ENCODE data around the gene HTR3B.
"Not testable (repeated sequence)": the region's sequence is repeated elsewhere in the genome, so short reads cannot be mapped to it uniquely, and the experiment has no call there.

HTR3B gene

DNA sequence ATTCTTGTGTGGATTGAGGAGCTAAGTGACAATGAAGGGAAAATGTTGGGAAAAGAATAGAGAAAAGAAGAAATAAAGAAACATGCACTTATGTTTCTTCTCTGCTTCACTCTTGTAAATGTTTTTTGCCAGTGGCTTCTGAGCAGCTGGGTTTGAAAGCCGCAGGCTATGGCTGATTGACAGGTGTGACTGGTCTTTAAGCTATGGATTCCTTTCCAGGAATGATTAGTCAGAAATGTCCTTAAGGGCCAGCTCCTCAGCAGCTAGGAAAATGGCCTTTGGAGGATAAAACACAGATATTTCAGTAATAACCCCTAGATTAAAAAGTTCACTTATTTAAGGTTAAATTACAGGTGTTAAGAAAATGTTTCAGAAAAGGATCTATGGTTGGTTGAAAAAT lies 22.7 kb upstream of the HTR3B start:
- FAIRE-seq (no peak), DNase-seq (ENCODE audit: low spot score) (no peak)

GRCh38 chr11:113884361-113884836 lies 20.2 kb upstream of the HTR3B start:
- FAIRE-seq: no peak
- no peak for DNase-seq (ENCODE audit: low spot score)

- DNase-seq (ENCODE audit: low spot score) (no peak), FAIRE-seq (no peak)
Measured at GRCh38 chr11:113885897-113886296, 18.7 kb upstream of the HTR3B start.

DNA sequence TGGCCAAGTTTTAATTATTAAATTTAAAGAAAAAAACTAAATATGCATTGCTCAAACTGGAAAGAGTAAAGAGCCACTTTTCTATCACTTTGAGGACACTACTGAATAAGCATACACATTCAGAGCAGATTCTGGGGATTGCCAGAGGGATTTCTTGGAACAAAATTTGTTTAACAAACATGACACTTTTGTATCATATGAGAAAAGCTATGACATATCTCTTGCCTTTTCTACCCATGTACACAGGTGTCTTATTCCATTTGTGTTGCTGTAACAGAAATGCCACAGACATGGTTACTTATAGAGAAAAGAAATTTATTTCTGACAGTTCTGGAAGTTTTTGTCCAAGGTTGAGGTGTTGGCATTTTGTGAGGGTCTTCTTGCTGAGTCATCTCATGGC lies 15.7 kb upstream of the HTR3B start:
- no peak for DNase-seq (ENCODE audit: low spot score)
- FAIRE-seq: no peak

GRCh38 chr11:113894421-113894996 lies 10.1 kb upstream of the HTR3B start:
- FAIRE-seq (no peak), DNase-seq (ENCODE audit: low spot score) (no peak)

DNA sequence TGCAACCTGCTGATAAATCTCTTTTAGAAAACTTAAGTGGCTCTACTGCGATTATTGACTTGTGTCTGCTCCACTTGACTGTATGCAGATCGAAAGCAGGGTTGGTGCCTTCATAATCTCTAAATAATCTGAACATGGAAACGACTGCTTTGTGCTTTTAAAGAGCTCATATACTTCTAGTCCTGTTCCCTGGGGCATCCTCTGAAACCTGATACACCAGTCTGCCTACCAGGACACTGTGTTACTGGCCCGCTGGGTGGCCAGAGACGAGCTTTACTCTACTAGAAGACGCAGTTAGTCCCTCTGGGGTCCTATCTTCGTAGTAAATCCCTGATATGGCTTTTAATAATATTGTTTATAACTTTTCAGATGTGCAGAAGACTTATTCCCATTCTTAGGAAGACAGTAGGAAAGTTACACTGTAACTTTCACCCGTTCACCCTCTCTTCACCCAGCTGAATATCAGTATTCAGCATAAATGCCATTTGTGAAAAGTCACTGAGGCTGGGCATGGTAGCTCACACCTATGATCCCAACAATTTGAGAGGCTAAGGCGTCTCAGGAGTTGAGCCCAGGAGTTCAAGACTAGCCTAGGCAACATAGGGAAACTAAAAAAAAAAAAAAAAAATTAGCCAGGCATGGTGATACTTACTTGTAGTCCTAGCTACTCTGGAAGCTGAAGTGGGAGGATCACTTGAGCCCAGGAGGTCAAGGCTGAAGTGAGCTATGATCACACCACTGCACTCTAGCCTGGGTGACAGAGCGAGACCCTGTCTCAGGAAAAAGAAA lies 9.0 kb upstream of the HTR3B start:
- DNase-seq (ENCODE audit: low spot score) (no peak), FAIRE-seq (no peak)

- FAIRE-seq: no peak
- peak; percentile 58 for DNase-seq (ENCODE audit: low spot score)
Measured at GRCh38 chr11:113896156-113896879, 8.3 kb upstream of the HTR3B start.

DNA sequence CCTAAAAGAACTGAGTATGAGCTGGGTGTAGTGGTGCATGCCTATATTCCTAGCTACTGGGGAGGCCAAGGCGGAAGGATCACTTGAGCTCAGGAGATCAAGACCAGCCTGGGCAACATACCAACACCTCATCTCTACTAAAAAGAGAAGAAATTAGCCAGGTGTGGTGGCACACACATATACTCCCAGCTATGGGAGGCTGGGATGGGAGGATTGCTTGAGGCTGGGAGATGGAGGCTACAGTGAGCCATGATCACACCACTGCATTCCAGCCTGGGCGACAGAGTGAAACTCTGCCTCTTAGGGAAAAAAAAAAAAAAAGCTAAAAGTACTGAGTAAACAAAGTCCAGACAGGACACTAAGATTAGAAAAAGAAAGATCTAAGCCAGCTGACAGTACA lies 3.5 kb upstream of the HTR3B start:
- FAIRE-seq (peak; percentile 27), DNase-seq (ENCODE audit: low spot score) (no peak)

DNA sequence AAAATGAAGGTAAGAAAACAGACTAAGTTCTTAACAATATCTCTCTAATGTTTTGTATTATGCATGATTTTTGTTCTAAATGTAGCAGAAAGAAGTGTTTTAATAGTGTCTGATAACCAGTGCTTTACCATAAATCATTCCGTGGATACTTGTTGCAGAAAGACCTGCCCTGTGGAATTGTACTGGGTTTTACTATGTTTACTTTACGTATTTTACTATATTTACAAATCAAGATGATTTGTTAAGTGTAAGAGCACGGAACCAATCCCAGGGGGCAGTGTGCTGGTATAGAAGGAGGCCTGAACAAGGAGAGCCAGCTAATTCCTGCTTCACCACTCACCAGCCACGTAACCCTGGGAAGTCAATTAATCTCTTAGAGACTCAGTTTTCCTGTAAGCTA lies 1.4 kb downstream of the HTR3B start:
- DNase-seq (ENCODE audit: low spot score): peak; percentile 23
- FAIRE-seq: no peak

DNA sequence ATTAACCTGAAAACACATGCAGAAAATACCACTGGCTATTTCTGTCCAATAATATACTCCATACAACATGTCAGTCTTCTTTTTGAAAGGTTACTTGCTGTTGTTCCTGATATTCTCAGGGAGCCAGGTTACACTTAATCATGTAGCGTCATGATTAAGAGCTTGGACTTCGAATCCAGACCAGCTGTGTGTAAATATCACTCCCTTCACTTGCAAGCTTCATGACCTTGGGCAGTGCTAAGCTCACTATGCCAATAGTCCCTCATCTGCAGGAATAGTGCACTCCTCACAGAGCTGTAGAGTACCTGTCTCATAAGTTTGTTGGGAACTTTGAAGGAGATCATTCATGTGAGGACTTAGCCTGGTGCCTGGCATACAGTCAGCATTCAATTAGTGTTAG lies 1.9 kb downstream of the HTR3B start:
- DNase-seq (ENCODE audit: low spot score): no peak
- FAIRE-seq: no peak

- FAIRE-seq (no peak), DNase-seq (ENCODE audit: low spot score) (no peak)
Measured at GRCh38 chr11:113907152-113907551, 2.6 kb downstream of the HTR3B start.

- FAIRE-seq (no peak), DNase-seq (ENCODE audit: low spot score) (no peak)
Measured at GRCh38 chr11:113907681-113908080, 3.1 kb downstream of the HTR3B start.

GRCh38 chr11:113908098-113908497 lies 3.5 kb downstream of the HTR3B start:
- no peak for DNase-seq (ENCODE audit: low spot score)
- no peak for FAIRE-seq

DNA sequence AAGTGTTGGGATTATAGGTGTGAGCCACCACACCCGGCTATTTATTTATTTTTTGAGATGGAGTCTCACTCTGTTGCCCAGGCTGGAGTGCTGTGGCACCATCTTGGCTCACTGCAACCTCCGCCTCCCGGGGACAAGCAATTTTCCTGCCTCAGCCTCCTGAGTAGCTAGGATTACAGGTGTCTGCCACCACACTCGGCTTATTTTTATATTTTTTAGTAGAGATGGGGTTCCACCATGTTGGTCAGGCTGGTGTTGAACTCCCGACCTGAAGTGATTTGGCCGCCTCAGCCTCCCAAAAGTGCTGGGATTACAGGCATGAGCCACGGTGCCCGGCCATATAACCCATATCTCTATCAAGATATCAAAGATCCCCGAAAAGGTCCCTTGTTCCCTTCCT lies 6.9 kb downstream of the HTR3B start:
- not testable (repeated sequence) for FAIRE-seq; DNase-seq (ENCODE audit: low spot score)

DNA sequence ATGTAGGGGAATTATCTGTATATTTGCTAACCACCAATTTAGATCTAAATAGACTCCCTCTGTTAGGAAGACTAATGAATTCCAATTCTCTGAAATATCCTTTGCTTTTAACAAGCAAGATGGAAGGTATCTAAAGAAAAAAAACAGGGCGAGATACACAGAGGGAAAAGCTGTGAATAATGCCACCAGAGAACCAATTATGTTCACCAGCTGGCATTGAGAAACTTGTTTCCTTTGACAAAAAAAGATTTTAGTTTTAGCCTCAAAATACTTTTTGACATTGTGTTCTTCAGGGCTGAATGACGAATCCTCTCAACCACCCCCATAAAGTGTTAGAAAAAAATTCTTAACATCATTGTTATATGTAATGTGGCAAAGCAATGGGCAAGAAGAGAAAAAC lies 19.0 kb downstream of the HTR3B start:
- DNase-seq (ENCODE audit: low spot score) (no peak), FAIRE-seq (no peak)

DNA sequence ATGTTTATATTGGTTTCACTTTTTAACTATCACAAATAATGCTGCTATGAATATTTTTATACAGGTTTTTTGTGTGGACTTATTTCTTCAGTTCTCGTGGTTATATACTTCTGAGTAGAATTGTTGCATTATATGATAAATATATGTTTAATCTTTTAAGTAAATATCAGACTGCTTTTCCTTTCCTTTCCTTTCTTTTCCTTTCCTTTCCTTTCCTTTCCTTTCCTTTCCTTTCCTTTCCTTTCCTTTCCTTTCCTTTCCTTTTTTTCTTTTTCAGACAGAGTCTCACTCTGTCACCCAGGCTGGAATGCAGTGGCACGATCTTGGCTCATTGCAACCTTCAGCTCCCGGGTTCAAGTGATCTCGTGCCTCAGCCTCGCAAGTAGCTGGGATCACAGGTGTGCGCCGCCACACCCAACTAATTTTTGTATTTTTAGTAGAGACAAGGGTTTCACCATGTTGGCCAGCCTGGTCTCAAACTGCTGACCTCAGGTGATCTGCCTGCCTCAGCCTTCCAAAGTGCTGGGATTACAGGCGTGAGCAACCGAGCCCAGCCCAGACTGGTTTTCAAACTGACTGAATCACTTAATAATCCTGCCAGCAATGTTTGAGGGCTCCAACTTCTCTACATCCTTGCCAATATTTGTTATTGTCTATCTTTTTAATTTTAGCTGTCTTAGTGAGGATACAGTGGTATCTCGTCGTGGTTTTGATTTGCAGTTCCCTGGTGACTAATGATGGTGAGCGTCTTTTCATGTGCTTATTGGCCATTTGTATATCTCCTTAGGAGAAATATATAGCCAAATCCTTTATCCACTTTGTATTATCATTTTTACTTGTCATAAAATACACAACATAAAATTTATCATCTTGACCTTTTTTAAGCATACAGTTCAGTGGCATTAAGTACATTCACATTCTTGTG lies 21.9 kb downstream of the HTR3B start:
- no peak for DNase-seq (ENCODE audit: low spot score)
- FAIRE-seq: peak; percentile 65

DNA sequence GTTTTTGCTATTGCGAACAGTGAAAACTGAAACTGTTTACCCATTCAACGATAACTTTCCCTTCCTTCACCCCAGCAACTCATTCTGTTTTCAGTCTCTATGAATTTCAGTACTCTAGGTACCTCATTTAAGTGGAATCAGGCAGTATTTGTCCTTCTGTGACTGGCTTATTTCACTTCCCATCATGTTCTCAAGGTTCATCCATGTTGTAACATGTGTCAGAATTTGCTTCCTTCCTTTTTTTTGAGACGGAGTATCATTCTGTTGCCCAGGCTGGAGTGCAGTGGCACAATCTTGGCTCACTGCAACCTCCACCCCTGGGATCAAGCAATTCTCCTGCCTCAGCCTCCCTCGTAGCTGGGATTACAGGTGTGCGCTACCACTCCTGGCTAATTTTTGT lies 23.7 kb downstream of the HTR3B start:
- FAIRE-seq: no peak
- DNase-seq (ENCODE audit: low spot score): no peak

DNA sequence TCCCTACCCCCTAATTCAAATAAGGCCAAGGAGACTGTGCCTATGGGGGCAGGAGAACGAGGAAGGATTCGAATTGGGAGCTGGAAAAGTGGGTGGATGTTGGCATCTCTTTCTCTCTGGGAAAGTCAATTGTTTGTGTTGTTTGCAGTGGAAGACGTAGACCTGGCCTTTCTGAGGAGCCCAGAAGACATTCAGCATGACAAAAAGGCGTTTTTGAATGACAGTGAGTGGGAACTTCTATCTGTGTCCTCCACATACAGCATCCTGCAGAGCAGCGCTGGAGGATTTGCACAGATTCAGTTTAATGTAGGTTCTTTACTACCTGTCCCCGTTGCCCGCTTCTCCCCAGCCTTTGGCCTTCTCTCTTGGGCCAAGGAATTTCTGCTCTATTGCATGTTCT lies 28.2 kb downstream of the HTR3B start:
- FAIRE-seq: no peak
- no peak for DNase-seq (ENCODE audit: low spot score)

- not testable (repeated sequence) for DNase-seq (ENCODE audit: low spot score); FAIRE-seq
Measured at GRCh38 chr11:113934193-113934592, 29.6 kb downstream of the HTR3B start.

GRCh38 chr11:113934761-113935160 lies 30.2 kb downstream of the HTR3B start:
- FAIRE-seq: peak; percentile 80
- DNase-seq (ENCODE audit: low spot score): no peak

- no peak for FAIRE-seq
- no peak for DNase-seq (ENCODE audit: low spot score)
Measured at GRCh38 chr11:113935858-113936257, 31.3 kb downstream of the HTR3B start.
